IPS-NIHi7 (cell line): ENCODE data around the gene FAIM2.
"Not testable (repeated sequence)": the region's sequence is repeated elsewhere in the genome, so short reads cannot be mapped to it uniquely, and the experiment has no call there.

Experiments used
- DNase-seq: peaks from one replicate; pipeline ENCODE4 v3.0.0; 2012; ENCODE audit warnings: mixed read lengths; ENCODE audit errors: extremely low spot score

Gene FAIM2

DNA sequence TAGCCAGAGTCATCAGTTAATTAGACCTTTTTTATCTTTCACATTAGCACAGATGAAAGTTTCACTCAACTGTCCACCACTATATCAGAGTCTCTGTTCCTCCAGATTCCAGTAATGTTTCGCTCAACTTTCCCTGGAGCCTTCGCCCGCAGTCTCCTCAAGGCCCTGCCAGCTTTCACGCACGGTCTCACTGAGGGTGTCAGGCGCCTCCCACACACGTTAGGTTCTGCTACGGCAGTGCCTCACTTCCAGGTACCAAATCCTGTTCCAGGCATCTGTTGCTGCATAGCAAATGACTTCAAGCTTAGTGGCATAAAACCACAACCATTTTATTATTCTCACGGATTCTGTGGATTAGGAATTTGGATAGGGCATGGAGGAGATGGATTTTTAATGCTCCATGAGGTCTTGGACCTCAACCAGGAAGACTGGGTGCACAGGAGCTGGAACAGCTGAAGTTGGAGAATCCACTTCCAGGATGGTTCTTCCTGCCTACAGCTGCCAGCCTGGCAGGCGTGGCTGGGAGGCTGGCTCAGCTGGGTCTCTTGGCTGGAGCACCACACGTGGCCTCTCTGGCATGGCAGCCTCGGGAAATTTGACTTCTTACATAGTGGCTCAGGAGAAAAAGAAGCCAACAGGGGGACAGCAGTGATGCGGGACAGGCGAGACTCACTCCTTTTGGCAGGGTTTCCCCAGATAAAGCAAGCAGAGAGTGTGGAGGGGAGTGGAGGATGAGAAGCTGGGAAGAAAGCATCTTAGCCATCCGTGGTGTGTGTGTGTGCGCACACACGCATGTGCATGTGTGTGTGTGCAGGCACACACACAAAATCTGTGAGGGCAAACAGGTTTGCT is 39.5 kb downstream of the FAIM2 start:
- DNase-seq = no peak

DNA sequence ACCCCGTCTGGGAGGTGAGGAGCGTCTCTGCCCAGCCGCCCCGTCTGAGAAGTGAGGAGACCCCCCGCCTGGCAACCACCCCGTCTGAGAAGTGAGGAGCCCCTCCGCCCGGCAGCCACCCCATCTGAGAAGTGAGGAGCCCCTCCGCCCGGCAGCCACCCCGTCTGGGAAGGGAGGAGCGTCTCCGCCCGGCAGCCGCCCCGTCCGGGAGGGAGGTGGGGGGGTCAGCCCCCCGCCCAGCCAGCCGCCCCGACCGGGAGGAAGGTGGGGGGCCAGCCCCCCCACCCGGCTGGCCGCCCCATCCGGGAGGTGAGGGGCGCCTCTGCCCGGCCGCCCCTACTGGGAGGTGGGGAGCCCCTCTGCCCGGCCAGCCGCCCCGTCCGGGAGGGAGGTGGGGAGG is 42.8 kb downstream of the FAIM2 start:
- DNase-seq = not testable (repeated sequence)

DNA sequence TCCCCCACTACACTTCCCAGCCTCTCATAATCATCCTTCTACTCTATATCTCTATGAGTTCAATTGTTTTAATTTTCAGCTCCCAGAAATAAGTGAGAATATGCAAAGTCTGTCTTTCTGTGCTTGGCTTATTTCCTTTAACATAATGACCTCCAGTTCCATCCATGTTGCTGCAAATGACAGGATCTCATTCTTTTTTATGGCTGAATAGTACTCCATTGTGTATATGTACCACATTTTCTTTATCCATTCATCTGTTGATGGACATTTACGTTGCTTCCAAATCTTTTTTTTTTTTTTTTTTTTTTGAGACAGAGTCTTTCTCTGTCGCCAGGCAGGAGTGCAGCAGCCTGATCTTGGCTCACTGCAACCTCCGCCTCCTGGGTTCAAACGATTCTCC is 47.8 kb downstream of the FAIM2 start:
- DNase-seq = not testable (repeated sequence)

GRCh38 chr12:49854976-49855375 is 48.7 kb downstream of the FAIM2 start:
- DNase-seq = no peak

DNA sequence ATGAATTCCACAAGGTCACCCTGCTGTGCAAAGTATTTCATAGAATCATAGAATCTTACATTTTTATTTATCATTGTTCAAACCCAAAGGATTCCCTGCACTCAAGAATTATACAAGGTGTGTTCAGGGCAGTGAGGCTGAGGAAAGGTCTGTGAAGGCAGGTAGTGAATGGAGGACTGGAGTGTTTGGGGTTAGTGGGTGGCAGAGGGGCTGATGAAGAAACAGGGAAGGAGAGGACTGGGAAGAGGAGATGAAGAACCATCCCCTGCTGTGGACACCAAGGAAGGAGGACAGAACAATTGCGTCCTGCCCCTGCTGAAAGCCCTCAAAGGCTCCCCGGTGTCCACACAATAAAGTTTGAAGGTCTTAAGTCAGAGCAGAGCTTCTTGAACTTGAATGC is 50.0 kb downstream of the FAIM2 start:
- DNase-seq = no peak

- DNase-seq = no peak
Observed at GRCh38 chr12:49847161-49847560, 56.5 kb downstream of the FAIM2 start.

DNA sequence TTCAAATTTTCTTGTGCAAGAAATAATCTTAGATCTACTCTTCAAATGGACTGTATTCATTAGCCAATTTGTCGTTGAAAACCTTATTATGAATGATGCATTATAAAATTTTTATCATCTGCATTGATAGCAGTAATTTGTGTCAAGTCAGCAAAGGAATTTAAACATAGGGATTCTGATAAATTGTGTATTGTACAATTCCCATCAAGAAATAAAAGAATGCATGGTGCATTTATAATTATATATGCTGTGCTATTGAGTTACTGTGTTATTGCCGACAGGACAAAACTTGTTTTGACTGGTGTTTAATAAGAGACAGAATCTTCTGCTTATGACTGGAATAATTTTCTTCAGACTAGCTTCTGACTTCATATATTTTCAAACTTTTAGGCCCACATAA is 57.7 kb downstream of the FAIM2 start:
- no peak for DNase-seq

DNA sequence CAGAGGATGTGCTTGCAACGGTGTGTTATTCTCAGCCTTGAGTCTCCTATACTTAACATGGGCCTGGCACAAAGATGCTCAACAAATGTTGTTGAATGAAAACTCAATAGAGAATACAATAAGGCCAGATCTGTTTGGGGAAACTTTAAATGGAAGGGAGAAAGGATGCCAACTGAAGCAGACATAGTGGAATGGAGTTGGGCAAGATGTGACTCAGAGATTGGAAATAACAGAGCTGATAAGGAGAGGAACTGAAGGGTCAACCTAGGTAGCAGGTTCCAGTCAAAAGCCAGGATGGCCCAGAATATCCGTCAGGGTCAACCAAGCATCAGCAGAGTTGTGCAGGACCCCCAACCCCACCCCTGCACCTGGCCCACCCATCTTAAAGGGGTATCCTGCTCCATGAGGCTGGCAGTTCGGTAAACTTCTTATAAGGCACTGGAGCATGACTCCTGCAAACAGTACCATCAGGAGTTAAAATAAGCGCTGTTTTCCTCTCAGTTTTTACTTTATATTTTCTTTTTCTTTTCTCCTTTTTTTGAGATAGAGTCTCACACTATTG is 59.7 kb downstream of the FAIM2 start:
- DNase-seq = no peak

- DNase-seq = no peak
Observed at GRCh38 chr12:49843411-49843810, 60.3 kb downstream of the FAIM2 start.

DNA sequence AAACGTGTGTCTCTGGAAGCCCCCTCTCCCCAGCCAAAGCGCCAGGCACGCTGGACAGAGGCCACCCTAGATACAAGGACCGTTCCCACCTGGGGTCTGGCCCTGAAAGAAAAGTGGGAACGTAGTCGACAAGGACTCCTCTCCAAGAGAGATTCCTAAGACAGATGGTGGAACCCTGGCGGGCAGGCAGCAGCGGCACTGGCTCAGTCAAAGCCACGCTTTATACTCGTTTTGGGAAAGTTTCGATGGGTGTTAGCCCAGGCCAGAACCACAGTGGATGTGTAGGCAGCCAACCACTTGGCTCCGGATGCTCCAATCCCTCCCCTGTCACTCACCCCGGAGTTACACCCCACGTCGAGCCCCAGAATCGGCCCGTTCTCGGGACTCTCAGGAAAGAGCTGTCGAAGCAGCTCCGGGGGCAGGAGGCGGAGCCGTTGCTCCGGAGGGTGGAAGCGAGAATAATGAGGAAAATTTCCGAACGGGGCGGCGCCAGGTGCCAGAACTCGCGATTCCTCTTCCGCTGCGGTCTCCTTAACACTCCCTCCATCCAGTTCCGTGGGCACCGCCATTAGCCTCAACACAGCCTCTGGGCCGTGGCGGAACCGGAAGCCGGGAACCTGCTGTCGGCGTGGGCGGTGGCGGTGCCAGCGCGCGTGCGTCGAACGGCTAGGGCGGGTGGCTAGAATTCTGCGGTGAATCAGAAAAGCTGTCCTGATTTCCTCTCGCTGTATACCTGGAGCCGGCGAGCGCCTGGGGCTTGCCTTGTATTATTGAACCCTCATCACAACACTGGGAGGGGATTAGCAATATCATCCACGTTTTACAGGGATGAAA is 61.0 kb downstream of the FAIM2 start, which contains the start of gene BCDIN3D:
Gene BCDIN3D (minus strand): TSS at position 588 of the 834 bp plus-strand sequence. CDS start 19 bp downstream, at position 569.
- DNase-seq = peak; percentile 88

GRCh38 chr12:49838973-49839633 is 64.6 kb downstream of the FAIM2 start:
- peak; percentile 37 for DNase-seq

DNA sequence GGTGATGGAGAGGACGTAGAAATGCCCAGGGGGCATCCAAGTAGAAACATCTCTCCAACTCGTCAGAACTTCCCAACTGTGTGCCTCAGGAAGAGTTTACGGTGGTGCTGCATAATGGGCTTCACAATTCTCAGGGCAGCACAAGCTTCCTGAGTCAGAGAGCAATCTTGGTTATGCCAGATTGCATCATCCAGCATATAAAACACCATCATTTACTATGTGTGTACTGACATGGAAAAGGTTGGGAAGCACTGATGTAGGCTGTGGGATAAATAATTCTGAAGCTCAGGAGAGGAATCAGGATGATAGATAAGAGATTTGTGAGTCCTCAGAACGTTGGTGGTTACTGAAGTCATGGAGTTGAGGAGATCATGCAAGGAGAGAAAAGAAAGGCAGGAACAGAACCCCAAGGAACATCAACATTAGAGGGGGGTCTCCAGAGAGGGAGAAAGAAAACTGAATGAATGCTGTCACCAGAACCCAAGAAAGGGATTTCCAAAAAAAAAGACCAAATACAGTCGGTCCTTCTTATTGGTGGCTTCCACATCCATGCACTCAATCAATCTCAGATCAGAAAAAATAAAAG is 70.8 kb downstream of the FAIM2 start:
- DNase-seq = no peak

DNA sequence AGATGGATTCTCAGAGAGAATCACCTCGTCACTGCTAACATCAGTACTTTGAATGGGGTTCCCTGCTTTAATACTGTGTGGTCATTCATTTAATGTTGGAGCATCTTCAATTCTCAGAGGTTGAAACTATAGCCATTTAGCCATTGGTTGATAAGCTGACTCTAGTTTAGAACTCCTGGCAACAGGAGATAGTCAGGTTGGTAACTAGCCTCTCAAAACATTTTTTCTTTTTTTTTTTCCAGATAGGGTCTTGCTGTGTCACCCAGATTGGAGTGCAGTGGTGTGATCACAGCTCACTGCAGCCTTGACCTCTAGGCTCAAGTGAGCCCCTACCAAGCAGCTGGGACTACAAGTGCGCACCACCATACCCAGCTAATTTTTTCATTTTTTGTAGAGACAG is 72.0 kb downstream of the FAIM2 start:
- DNase-seq = no peak

GRCh38 chr12:49828133-49829091 is 75.3 kb downstream of the FAIM2 start, which contains the start of gene NCKAP5L:
Gene NCKAP5L (minus strand): TSS chr12:49828413. CDS start chr12:49804044, 24,369 bp downstream.
- peak; percentile 98 for DNase-seq

GRCh38 chr12:49827401-49828099 is 76.2 kb downstream of the FAIM2 start:
- DNase-seq = peak; percentile 89

DNA sequence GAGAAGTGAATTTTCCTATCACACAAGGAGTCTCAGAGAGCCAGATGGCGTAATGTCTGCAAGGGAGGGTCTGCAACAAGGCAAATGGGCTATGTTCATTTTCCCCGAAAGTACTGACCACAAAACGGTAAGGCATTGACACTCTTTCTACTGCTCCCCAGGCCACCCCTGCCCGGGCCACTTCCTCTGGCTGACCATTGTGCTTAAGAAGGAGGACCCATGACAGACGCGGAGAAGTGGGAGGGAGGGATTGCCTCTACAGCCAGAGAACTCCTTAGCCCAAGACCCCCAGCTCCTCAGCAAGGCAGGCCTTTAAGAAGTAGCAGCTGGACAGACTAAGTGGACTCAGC is 76.7 kb downstream of the FAIM2 start:
- DNase-seq = no peak

DNA sequence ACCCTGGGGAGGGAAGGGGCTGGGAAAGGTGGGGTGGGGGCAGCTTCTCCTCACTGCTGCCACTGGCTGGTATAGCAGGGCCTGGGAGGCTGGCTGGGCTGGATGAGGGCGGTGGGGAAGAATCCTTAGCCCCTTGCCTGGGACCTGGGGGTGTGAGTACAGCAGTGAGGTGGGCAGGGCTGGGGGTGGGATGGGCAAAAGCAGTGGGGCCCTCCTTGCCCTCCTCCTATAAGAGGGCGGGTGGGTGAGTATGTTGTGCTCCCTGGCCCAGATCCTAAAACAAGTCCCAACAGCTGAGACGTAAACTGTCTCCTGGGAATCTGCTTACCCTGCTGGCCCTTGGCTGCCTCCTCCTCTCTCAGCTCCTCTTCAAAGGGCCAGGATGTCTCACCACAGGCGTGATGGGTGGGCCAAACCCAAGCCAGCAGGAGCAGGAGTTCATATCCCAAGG is 77.7 kb downstream of the FAIM2 start:
- no peak for DNase-seq

GRCh38 chr12:49825360-49825970 is 78.2 kb downstream of the FAIM2 start:
- peak; percentile 36 for DNase-seq

DNA sequence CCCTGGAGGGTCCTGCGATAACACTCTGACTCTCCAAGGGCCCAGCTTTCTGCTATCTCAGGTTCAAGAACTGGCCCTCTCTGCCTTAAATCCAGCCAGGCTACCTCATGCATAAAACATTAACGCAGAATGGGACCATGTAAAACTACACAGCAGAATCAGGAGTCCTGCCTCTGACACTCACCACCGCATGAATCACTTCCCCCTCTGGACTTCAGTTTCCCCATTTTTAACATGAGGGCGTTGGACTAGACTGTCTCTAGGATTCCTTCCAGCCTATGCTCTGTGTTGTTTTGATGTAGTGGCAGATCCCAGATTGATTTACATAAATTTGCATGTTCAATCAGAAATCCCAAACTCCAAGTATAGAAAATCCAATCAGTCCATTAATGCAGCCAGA is 78.8 kb downstream of the FAIM2 start:
- no peak for DNase-seq
